OCI-LY1 (cell line): ENCODE data around the gene CD55.

Experiments used
- EZH2 ChIP-seq: fragments of 200-600 bp; sonication (generic), shearing (Covaris generic); IDR thresholded peaks from 2 replicates; pipeline ENCODE4 v1.8.0; 2017; ENCODE audit warnings: borderline replicate concordance, mixed run types, mild to moderate bottlenecking, antibody characterized with exemption, low read length, moderate library complexity, mixed read lengths
- TF ChIP-seq, protein P1 (sequence below): fragments of 200-600 bp; sonication (generic), shearing (Covaris generic); IDR thresholded peaks from 2 replicates; pipeline ENCODE4 v1.5.1; 2017; ENCODE audit warnings: mild to moderate bottlenecking, antibody characterized with exemption, low read length, moderate library complexity, mixed read lengths

DNA sequence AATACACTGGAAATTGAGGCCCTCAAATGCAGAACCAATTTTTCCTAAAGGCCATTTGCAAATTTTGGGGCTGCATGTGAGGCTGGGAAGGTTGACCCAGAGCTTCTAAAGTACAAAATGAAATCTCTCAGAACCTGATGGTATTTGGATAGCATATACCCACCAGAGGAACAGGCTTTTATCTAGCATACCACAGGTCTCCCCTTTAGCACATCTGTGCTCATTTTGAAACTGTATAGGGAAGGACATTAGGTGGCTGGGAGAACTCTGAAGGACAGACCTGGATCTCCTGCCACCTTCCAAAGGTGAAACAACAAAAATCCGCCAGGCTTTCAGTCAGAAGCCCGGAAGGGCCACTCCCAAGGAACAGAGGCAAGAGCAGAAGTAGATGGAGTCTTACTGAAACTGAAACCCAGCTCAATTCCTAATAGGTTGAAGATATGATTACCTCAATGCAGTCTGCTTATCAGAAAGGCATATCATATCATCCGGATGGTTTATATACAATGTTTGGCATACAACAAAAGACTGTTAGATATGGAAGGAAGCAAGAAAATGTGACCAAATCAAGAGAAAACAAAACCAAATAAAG, 11.6 kb downstream of the CD55 start:
- TF ChIP-seq, protein P1, sequence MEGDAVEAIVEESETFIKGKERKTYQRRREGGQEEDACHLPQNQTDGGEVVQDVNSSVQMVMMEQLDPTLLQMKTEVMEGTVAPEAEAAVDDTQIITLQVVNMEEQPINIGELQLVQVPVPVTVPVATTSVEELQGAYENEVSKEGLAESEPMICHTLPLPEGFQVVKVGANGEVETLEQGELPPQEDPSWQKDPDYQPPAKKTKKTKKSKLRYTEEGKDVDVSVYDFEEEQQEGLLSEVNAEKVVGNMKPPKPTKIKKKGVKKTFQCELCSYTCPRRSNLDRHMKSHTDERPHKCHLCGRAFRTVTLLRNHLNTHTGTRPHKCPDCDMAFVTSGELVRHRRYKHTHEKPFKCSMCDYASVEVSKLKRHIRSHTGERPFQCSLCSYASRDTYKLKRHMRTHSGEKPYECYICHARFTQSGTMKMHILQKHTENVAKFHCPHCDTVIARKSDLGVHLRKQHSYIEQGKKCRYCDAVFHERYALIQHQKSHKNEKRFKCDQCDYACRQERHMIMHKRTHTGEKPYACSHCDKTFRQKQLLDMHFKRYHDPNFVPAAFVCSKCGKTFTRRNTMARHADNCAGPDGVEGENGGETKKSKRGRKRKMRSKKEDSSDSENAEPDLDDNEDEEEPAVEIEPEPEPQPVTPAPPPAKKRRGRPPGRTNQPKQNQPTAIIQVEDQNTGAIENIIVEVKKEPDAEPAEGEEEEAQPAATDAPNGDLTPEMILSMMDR: no peak
- TF ChIP-seq EZH2: no peak
